Parathyroid adenoma (tissue), 2 donors: ENCODE measurements around the gene TRMT61A.

ENCODE experiments used
- H2AFZ ChIP-seq: fragments of 300-600 bp; sonication (generic); one replicate; pipeline ENCODE4 v1.7.0; 2017; ENCODE audit warnings: antibody characterized with exemption, mild to moderate bottlenecking
- H3K27ac ChIP-seq: fragments of 300-600 bp; sonication (generic); one replicate; pipeline ENCODE4 v1.7.0; 2017
- H3K27me3 ChIP-seq: fragments of 300-600 bp; sonication (generic); one replicate; pipeline ENCODE4 v1.7.0; 2017; ENCODE audit warnings: low read length; ENCODE audit not compliant: control insufficient read depth, insufficient read depth
- H3K36me3 ChIP-seq: fragments of 300-600 bp; sonication (generic); one replicate; pipeline ENCODE4 v1.7.0; 2017; ENCODE audit warnings: low read length; ENCODE audit not compliant: control insufficient read depth, insufficient read depth
- H3K4me1 ChIP-seq: fragments of 300-600 bp; sonication (generic); one replicate; pipeline ENCODE4 v1.7.0; 2017; ENCODE audit warnings: control low read depth
- H3K4me2 ChIP-seq: fragments of 300-600 bp; sonication (generic); one replicate; pipeline ENCODE4 v1.7.0; 2017; ENCODE audit warnings: low read length
- H3K4me3 ChIP-seq: fragments of 300-600 bp; sonication (generic); one replicate; pipeline ENCODE4 v1.7.0; 2017; ENCODE audit warnings: low read depth, low read length
- H3K79me2 ChIP-seq: fragments of 300-600 bp; sonication (generic); one replicate; pipeline ENCODE4 v1.7.0; 2017; ENCODE audit warnings: control low read depth
- H3K9ac ChIP-seq: fragments of 300-600 bp; sonication (generic); one replicate; pipeline ENCODE4 v1.7.0; 2017; ENCODE audit warnings: mild to moderate bottlenecking
- H3K9me3 ChIP-seq: fragments of 300-600 bp; sonication (generic); one replicate; pipeline ENCODE4 v1.7.0; 2017; ENCODE audit warnings: low read length; ENCODE audit not compliant: control insufficient read depth
- TF ChIP-seq, protein P1 (sequence below): fragments of 300-600 bp; sonication (generic); IDR thresholded peaks from one replicate; pipeline ENCODE4 v1.7.0; 2017; ENCODE audit warnings: antibody characterized with exemption, mild to moderate bottlenecking
- donor health status: primary hyperparathyroidism.

TRMT61A gene

DNA sequence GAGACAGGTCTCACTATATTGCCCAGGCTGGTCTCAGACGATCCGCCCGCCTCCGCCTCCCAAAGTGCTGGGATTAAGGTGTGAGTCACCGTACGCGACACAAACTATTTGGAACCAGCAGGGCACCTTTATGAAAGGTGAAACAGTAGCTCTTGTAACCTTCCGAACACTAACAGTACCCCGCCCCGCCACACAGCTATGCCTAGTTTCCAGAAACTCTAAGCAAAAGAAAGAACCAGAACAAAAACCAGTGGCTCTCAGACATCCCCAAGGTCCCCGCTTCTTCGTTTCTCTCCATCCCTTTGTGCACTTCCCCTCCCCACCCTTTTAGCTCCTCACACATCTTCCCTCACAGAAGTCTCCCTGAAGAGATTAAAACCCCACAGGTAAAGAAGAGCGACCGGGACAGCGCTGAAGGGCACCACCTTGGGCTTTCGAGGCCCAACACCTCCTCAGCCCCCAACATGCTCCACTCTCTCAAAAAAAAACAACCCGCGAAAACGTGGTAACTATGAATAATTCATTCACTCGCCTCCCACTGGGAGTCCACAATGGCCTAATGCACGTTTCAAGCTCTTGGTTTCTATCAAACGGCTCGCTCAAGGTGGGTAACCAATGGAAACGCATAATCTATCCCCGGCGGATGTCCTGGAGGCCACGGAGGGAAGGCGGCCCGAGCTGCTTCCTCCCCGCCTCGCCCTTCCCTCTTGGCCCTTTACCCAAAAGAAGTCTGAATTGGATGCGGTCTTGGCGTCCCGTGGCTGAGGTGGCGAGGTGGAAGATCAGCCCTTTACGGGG is 32.6 kb downstream of the TRMT61A start:
- TF ChIP-seq, protein P1, sequence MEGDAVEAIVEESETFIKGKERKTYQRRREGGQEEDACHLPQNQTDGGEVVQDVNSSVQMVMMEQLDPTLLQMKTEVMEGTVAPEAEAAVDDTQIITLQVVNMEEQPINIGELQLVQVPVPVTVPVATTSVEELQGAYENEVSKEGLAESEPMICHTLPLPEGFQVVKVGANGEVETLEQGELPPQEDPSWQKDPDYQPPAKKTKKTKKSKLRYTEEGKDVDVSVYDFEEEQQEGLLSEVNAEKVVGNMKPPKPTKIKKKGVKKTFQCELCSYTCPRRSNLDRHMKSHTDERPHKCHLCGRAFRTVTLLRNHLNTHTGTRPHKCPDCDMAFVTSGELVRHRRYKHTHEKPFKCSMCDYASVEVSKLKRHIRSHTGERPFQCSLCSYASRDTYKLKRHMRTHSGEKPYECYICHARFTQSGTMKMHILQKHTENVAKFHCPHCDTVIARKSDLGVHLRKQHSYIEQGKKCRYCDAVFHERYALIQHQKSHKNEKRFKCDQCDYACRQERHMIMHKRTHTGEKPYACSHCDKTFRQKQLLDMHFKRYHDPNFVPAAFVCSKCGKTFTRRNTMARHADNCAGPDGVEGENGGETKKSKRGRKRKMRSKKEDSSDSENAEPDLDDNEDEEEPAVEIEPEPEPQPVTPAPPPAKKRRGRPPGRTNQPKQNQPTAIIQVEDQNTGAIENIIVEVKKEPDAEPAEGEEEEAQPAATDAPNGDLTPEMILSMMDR = no peak
- H3K4me1 ChIP-seq = peaks cover 13% of the 10 kb centered on the region
- H2AFZ ChIP-seq = peak overlapping the region; percentile 93
- H3K27me3 ChIP-seq = no peaks in the 10 kb centered on the region
- no peaks in the 10 kb centered on the region for H3K36me3 ChIP-seq
- H3K4me3 ChIP-seq = peak overlapping the region; percentile 88
- peak overlapping the region; percentile 83 for H3K4me2 ChIP-seq
- peaks cover 71% of the 10 kb centered on the region for H3K79me2 ChIP-seq
- H3K9ac ChIP-seq = peak overlapping the region; percentile 87
- H3K27ac ChIP-seq = peak overlapping the region; percentile 88
- no peaks in the 10 kb centered on the region for H3K9me3 ChIP-seq

DNA sequence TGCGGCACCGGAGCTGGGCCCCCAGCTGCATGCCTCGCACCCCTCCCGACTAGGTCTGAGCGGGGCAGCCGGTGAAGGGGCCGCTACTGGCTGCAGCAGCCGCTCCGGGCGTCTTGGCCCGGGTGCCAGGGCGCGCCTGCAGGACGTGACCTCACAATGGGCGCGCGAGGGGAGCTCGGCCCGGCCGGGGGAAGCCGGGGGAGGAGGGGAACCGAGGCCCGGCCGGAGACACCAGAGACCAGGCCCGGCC is 33.1 kb downstream of the TRMT61A start:
- H3K36me3 ChIP-seq = no peaks in the 10 kb centered on the region
- H3K9me3 ChIP-seq = no peaks in the 10 kb centered on the region
- TF ChIP-seq, protein P1 = no peak
- peak overlapping the region; percentile 93 for H2AFZ ChIP-seq
- H3K4me2 ChIP-seq = peak overlapping the region; percentile 83
- peaks cover 13% of the 10 kb centered on the region for H3K4me1 ChIP-seq
- H3K27me3 ChIP-seq = no peaks in the 10 kb centered on the region
- H3K4me3 ChIP-seq = peak overlapping the region; percentile 88
- H3K27ac ChIP-seq = peak overlapping the region; percentile 88
- H3K79me2 ChIP-seq = peaks cover 76% of the 10 kb centered on the region
- peak overlapping the region; percentile 87 for H3K9ac ChIP-seq

DNA sequence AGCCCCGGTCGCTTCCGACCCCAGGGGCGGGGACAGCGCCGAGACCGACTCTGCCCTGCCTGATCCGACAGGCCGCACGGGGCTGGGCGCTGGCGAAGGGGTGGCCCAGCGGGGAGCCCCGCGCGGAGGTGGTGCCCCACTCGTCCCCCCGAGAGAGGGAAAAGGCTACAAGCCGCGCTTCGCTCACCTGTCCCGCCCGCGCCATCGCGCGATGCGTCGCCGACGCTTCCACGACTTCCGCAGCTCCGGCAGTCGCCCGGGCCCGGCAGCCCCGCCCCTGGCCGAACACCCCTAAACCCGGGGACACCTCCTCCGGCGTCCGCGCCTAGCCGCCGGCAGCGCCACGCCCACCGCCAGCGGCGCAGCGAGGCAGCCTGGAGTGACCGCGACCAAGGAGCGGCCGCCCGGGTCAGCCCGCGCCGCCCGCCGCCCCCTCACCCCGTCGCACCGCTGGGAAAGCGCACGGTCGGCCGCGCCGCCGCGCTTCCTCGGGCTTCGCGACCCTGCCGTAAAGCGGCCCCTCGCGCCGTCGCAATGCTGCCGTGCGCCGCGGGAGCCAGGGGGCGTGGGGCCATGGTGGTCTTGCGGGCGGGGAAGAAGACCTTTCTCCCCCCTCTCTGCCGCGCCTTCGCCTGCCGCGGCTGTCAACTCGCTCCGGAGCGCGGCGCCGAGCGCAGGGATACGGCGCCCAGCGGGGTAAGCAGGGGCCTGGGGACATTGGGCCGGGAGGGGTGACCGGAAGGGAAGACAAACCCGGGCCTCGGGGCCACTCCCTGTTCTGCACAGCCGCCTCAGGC is 33.6 kb downstream of the TRMT61A start, which contains the start of the genes BAG5 and COA8:
BAG5 (minus strand) TSS at position 229 of the 797 bp plus-strand sequence. CDS start 1,493 bp downstream, outside the sequence.
COA8 (plus strand) TSS at position 532 of the 797 bp plus-strand sequence; CDS start at position 574, 42 bp downstream.
- H3K4me1 ChIP-seq = peaks cover 13% of the 10 kb centered on the region
- no peaks in the 10 kb centered on the region for H3K9me3 ChIP-seq
- peak within 1 kb of the TSS; percentile 95 for H3K4me3 ChIP-seq
- H3K9ac ChIP-seq = peak within 1 kb of the TSS; percentile 87
- peak within 1 kb of the TSS; percentile 88 for H3K27ac ChIP-seq
- H2AFZ ChIP-seq = peak within 1 kb of the TSS; percentile 93
- H3K4me2 ChIP-seq = peak within 1 kb of the TSS; percentile 88
- H3K79me2 ChIP-seq = peaks cover 81% of the 10 kb centered on the region
- H3K36me3 ChIP-seq = no peaks in the 10 kb centered on the region
- TF ChIP-seq, protein P1 = peak; percentile 8
- no peaks in the 10 kb centered on the region for H3K27me3 ChIP-seq

DNA sequence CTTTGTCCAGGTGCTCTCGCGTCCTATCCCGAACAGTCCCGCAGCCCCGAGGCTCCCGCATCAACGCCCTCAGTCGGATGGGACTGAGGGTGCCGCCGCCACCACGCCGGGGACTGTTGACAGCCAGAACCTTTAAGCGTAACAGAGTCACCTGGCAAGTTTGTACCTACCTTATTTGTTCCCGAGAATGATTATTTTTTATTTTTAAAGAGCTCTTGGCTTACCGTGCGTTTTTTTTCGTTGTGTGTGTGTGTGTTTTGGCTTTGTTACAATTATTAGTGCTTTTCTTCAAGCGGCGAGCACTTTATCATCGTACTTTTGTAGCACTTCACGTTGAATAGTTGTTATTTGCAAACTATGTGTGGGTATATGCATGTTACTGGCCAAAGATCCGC is 34.2 kb downstream of the TRMT61A start:
- Histone ChIP-seq H3K9me3 (no peaks in the 10 kb centered on the region), H3K79me2 (peaks cover 83% of the 10 kb centered on the region), H3K27ac (peak overlapping the region; percentile 88), H3K36me3 (no peaks in the 10 kb centered on the region), H3K4me3 (peak overlapping the region; percentile 95), H3K4me2 (peak overlapping the region; percentile 88), H3K4me1 (peaks cover 13% of the 10 kb centered on the region), H3K9ac (peak overlapping the region; percentile 20), H2AFZ (peak overlapping the region; percentile 93), H3K27me3 (no peaks in the 10 kb centered on the region)
- TF ChIP-seq, protein P1 = no peak
